ENCODE measurements around the gene MPC2.

DNA sequence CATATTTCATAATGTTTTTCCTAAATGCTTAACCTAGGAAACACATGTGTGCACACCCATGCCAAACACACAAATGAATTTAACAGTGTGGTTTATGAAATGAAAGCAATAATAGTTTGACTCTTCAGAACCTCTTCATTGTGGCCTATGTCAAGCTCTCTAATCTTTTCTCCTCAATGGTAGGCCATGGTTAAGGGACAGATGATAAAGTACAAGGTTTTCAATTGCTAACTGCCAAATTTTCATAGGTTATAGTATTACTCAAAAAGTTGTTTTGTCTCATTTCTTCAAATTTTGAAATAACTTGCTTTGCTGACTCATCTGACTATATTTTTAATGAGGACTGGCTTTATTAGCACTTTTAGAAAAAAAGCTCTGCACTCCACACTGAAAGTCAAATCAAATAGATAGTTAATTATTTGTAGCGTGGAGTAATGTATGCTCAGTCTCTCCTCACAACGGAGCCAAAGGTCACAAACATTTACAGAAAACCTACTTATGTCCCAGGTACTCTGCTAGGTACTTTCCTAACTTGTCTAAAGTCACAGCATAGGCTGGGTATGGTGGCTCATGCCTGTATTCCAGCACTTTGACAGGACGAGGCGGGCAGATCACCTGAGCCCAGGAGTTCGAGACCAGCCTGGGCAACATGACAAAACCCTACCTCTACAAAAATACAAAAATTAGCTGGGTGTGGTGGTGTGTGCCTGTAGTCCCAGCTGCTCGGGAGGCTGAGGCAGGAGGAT, 19.9 kb downstream of the MPC2 start:
- TF ChIP-seq POLR2A (IDR thresholded peaks at IDR 0.05; ENCODE audit: low read depth, low read length) (no peak), POLR2AphosphoS5 (IDR thresholded peaks at IDR 0.05; ENCODE audit: low read depth, low read length) (no peak), TAF1 (IDR thresholded peaks at IDR 0.05; ENCODE audit: borderline replicate concordance, low read depth, low read length) (no peak)

Data from GM12892 (cell line).